Breast epithelium (tissue), 4 donors: ENCODE measurements around the gene EPHA4. TPM values are rescaled to one million over a fixed set of nuclear protein-coding genes. Genes with fewer than 3 reads are reported as not detected.

ENCODE experiments used
- DNase-seq, 2 donors: peaks; one replicate each; pipeline ENCODE4 v3.0.0-alpha.2; 2019; ENCODE audit warnings: low spot score in 2 of 2
- H3K27ac ChIP-seq, 2 donors: fragments of 200-600 bp; sonication (generic) in 1 of 2; one replicate each; pipeline ENCODE4 v1.5.1; 2016 to 2019; ENCODE audit warnings: mild to moderate bottlenecking in 1 of 2
- H3K27me3 ChIP-seq, 2 donors: fragments of 200-600 bp; sonication (generic) in 1 of 2; one replicate each; pipeline versions ENCODE4 v1.5.1 to v1.6.0; 2017 to 2019; ENCODE audit warnings: control low read depth in 1 of 2, mild to moderate bottlenecking in 1 of 2
- H3K36me3 ChIP-seq: fragments of 200-600 bp; one replicate; pipeline ENCODE4 v1.5.1; 2019
- H3K4me1 ChIP-seq, 2 donors: fragments of 200-600 bp; sonication (generic); one replicate each; pipeline ENCODE4 v1.5.1; 2016 to 2019; ENCODE audit warnings: control low read depth in 1 of 2
- H3K4me3 ChIP-seq, 3 donors: fragments of 200-600 bp; sonication (generic); 1 replicate in 2 of 3; 2 replicates in 1 of 3; pipeline ENCODE4 v1.5.1; 2016 to 2019; ENCODE audit warnings: mild to moderate bottlenecking in 3 of 3, moderate library complexity in 2 of 3
- H3K9me3 ChIP-seq, 2 donors: fragments of 200-600 bp; sonication (generic) in 1 of 2; one replicate each; pipeline ENCODE4 v1.5.1; 2016 to 2019; ENCODE audit warnings: control low read depth in 1 of 2
- POLR2A ChIP-seq: fragments of 450-650 bp; IDR thresholded peaks from one replicate; pipeline ENCODE4 v1.6.1; 2016; ENCODE audit warnings: antibody characterized with exemption, mild to moderate bottlenecking, moderate library complexity
- POLR2AphosphoS5 ChIP-seq, 3 donors: sonication (generic); formaldehyde crosslinking; IDR thresholded peaks; one replicate each; pipeline ENCODE4 v1.6.1; 2017; ENCODE audit warnings: antibody characterized with exemption in 3 of 3
- intact Hi-C: fragments of 100-400 bp; cut with DNase I; formaldehyde crosslinking; loops from one replicate; pipeline ENCODE4 v1.15.1; 2023; ENCODE audit warnings: low total_unique reads
- total RNA-seq, 3 donors: library from RNA; depleted of rRNA; stranded (reverse); fragments of >200 nt; gene quantifications; one replicate each; pipeline ENCODE4 v1.1.0, GENCODE V29; 2016
- TF ChIP-seq, protein P1 (sequence below), 3 donors: fragments of 450-650 bp; IDR thresholded peaks; one replicate each; pipeline ENCODE4 v1.5.1; 2016 to 2017; ENCODE audit warnings: antibody characterized with exemption in 3 of 3, mild to moderate bottlenecking in 3 of 3, moderate library complexity in 3 of 3

Gene EPHA4
- total RNA-seq, 3 donors from 2014 or later = 12.8 to 44.2 (median 18.6) TPM

DNA sequence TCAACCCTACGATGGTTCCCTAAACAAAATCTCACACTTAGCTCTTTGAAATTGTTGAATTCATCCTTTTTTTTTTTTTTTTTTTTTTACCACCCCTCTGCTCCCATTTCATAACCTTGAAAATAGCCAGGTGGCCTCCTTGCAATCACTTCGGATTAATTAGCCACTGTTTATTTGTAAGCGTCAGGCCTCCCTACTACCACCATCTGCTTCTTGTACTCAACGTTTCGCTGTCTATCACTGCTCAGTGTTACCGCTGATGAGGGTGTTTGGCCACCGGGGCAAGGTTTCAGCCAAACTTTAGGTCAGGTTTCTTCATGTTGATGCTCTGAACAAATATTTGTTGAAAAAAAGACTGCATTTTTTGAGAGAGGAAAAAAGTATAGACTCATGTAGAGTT lies 183.2 kb downstream of the EPHA4 start:
- intact Hi-C loops = no loop called here
- Histone ChIP-seq H3K27me3 (no peaks in the 10 kb centered on the region), H3K36me3 (no peaks in the 10 kb centered on the region), H3K9me3 (no peaks in the 10 kb centered on the region), H3K27ac (no peak overlapping the region), H3K4me3 (no peak overlapping the region), H3K4me1 (no peaks in the 10 kb centered on the region)
- DNase-seq = no peak
- TF ChIP-seq, protein P1, sequence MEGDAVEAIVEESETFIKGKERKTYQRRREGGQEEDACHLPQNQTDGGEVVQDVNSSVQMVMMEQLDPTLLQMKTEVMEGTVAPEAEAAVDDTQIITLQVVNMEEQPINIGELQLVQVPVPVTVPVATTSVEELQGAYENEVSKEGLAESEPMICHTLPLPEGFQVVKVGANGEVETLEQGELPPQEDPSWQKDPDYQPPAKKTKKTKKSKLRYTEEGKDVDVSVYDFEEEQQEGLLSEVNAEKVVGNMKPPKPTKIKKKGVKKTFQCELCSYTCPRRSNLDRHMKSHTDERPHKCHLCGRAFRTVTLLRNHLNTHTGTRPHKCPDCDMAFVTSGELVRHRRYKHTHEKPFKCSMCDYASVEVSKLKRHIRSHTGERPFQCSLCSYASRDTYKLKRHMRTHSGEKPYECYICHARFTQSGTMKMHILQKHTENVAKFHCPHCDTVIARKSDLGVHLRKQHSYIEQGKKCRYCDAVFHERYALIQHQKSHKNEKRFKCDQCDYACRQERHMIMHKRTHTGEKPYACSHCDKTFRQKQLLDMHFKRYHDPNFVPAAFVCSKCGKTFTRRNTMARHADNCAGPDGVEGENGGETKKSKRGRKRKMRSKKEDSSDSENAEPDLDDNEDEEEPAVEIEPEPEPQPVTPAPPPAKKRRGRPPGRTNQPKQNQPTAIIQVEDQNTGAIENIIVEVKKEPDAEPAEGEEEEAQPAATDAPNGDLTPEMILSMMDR (IDR thresholded peaks at IDR 0.05) = no peak
- no peak for TF ChIP-seq POLR2AphosphoS5 (IDR thresholded peaks at IDR 0.05)

DNA sequence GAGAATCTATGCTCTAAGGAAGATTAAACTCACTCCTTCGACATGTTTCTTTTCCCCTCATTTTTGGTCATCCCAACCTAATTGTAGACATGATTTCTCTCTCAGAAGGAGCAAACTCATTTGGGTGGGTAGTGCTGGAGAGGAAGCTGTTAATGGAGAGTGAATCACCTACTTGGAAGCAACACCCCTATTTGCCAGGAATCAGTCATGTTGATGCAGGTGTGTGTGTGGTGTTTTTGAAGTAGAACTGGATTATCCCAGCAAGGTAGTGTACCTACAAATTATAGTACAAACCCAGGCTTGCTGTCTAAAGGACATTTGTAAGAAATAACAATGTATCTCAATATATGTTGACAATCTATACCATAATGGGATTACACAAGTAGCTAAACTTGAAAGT lies 186.4 kb downstream of the EPHA4 start:
- Histone ChIP-seq H3K9me3 (no peaks in the 10 kb centered on the region), H3K4me3 (no peak overlapping the region), H3K4me1 (no peaks in the 10 kb centered on the region), H3K27me3 (no peaks in the 10 kb centered on the region), H3K27ac (no peak overlapping the region), H3K36me3 (no peaks in the 10 kb centered on the region)
- intact Hi-C loops = no loop called here
- TF ChIP-seq, protein P1 (IDR thresholded peaks at IDR 0.05) = no peak
- TF ChIP-seq POLR2AphosphoS5 (IDR thresholded peaks at IDR 0.05) (no peak), POLR2A (no peak)
- DNase-seq = no peak

DNA sequence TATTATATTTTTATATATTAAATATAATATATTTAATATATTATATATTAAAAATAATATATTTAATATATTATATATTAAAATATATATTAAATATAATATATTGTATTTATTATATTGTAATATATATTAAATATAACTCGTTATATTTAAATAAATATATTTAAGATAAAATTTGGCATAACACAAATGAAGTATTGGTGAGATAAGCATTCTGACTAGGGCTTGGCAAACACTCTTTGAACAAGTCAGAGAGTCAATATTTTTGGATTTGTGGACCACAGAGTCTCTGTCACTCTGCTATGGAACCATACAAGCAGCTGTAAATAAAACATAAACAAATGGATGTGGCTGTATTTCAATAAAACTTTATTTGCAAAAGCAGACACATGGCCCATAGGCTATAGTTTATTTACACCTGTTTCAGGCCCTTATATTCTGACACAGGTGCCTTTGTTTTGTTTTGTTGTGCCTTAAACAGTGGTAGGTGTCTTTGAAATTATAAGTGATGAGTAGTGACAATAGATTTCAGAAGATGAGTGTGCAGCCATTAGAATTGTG lies 190.1 kb downstream of the EPHA4 start:
- DNase-seq = no peak
- TF ChIP-seq POLR2A (no peak), POLR2AphosphoS5 (IDR thresholded peaks at IDR 0.05) (no peak)
- TF ChIP-seq, protein P1 (IDR thresholded peaks at IDR 0.05) = no peak
- Histone ChIP-seq H3K9me3 (no peaks in the 10 kb centered on the region), H3K27me3 (no peaks in the 10 kb centered on the region), H3K36me3 (no peaks in the 10 kb centered on the region), H3K4me3 (no peak overlapping the region), H3K27ac (no peak overlapping the region), H3K4me1 (no peaks in the 10 kb centered on the region)
- intact Hi-C loops = loop anchor here (5.0 kb wide), 1 partner anchor 1040 kb away; no protein-coding TSS in a partner anchor

DNA sequence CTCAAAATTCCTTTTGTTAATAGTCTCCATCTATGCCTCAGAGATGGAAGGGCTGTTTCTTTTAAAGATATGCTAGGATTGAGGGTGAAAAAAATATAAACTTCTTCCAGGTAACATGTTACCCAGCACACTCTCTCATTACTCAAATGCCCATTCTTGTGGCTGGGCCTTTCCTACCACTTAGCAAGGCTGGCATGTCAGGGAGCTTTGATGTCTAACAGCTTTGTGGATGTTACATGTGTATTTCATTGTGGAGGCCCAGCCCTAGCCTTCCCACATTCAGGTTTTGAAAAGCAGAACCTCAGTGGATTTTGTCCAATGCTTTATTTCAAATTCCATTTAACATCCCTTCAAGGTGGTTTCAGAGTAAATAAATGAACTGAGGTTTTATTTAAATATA lies 191.4 kb downstream of the EPHA4 start:
- Histone ChIP-seq H3K9me3 (no peaks in the 10 kb centered on the region), H3K4me1 (no peaks in the 10 kb centered on the region), H3K27ac (no peak overlapping the region), H3K36me3 (no peaks in the 10 kb centered on the region), H3K27me3 (no peaks in the 10 kb centered on the region), H3K4me3 (no peak overlapping the region)
- TF ChIP-seq POLR2A = no peak
- TF ChIP-seq, protein P1 (IDR thresholded peaks at IDR 0.05) = no peak
- TF ChIP-seq POLR2AphosphoS5 (IDR thresholded peaks at IDR 0.05) = no peak
- intact Hi-C loops = loop anchor here (5.0 kb wide), 1 partner anchor 1038 kb away; no protein-coding TSS in a partner anchor
- DNase-seq = no peak

DNA sequence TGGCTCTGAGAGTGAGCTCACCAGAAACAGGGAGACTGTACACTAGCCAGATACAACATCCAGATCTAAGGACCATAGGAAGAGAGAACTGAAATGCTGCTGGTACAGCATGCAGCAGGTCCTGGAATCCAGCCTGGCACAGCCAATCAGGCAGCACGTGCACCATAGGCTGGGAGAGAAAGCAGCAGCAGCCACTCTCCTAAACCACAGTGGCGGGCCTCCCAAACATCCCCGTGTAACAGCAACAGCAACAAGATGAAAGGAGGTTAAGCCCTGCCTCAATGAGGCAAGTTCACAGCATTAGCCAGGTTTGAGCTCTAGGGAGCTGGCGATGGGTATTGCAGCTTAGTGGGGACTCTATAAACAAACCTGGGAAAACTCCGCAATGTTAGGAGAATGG lies 192.0 kb downstream of the EPHA4 start:
- no peaks in the 10 kb centered on the region for H3K9me3 ChIP-seq
- no peaks in the 10 kb centered on the region for H3K27me3 ChIP-seq
- H3K4me3 ChIP-seq = no peak overlapping the region
- intact Hi-C loops = loop anchor here (5.0 kb wide), 1 partner anchor 1038 kb away; no protein-coding TSS in a partner anchor
- H3K36me3 ChIP-seq = no peaks in the 10 kb centered on the region
- no peak for DNase-seq
- no peak for TF ChIP-seq POLR2AphosphoS5 (IDR thresholded peaks at IDR 0.05)
- TF ChIP-seq POLR2A = no peak
- TF ChIP-seq, protein P1 (IDR thresholded peaks at IDR 0.05) = no peak
- no peaks in the 10 kb centered on the region for H3K4me1 ChIP-seq
- H3K27ac ChIP-seq = no peak overlapping the region
